NOMO-1 treated with DMSO at 0.1 percent for 48 hours (cell line): ENCODE results near the gene COL18A1.

Experiments
- DNase-seq: peaks from one replicate; lab custom pipeline; 2025; ENCODE audit not compliant: unreplicated experiment; lab: John Stamatoyannopoulos, UW

COL18A1 gene

GRCh38 chr21:45542242-45542666, 137.3 kb downstream of the COL18A1 start, which contains the start of gene SLC19A1:
Gene SLC19A1 (minus strand): TSS chr21:45542440. CDS start chr21:45537959, 4,481 bp downstream.
- peak; percentile 47 for DNase-seq

- DNase-seq = no peak
These were observed 137.9 kb downstream of the COL18A1 start for GRCh38 chr21:45542667-45543370.

GRCh38 chr21:45543371-45543709, 138.4 kb downstream of the COL18A1 start:
- no peak for DNase-seq

GRCh38 chr21:45543710-45544448, 138.9 kb downstream of the COL18A1 start:
- DNase-seq = no peak

GRCh38 chr21:45544449-45545235, 139.7 kb downstream of the COL18A1 start:
- DNase-seq = no peak

GRCh38 chr21:45545236-45545570, 140.2 kb downstream of the COL18A1 start:
- DNase-seq = no peak

- no peak for DNase-seq
These were observed 140.9 kb downstream of the COL18A1 start for GRCh38 chr21:45545691-45546531.

GRCh38 chr21:45546636-45547544, 141.9 kb downstream of the COL18A1 start:
- no peak for DNase-seq

- no peak for DNase-seq
These were observed 142.6 kb downstream of the COL18A1 start for GRCh38 chr21:45547545-45547900.

GRCh38 chr21:45548711-45549491, 143.9 kb downstream of the COL18A1 start:
- no peak for DNase-seq

- DNase-seq = no peak
These were observed 144.9 kb downstream of the COL18A1 start for GRCh38 chr21:45549626-45550463.

- DNase-seq = peak; percentile 95
These were observed 145.7 kb downstream of the COL18A1 start for GRCh38 chr21:45550522-45551210.

- DNase-seq = peak; percentile 69
These were observed 146.4 kb downstream of the COL18A1 start for GRCh38 chr21:45551316-45551715.

GRCh38 chr21:45551783-45552695, 147.1 kb downstream of the COL18A1 start:
- no peak for DNase-seq

- no peak for DNase-seq
These were observed 147.9 kb downstream of the COL18A1 start for GRCh38 chr21:45552696-45553391.
